K562 treated with DMSO at 1 percent for 4 hours (cell line): ENCODE measurements around the gene ZNF639. TPM values are rescaled to one million over a fixed set of nuclear protein-coding genes. Genes with fewer than 3 reads are reported as not detected.

ENCODE experiments used
- total RNA-seq: library from RNA; unstranded; fragments of 300-600 nt; gene quantifications from 2 replicates; pipeline ENCODE4 v1.2.3, GENCODE V29; 2022; ENCODE audit not compliant: insufficient read depth

The ZNF639 gene
- 13.1 and 18.4 TPM in 2 replicates for total RNA-seq

GRCh38 chr3:179322286-179323196 lies at the start of gene ZNF639:
Gene ZNF639, plus strand, starts transcription at chr3:179323031. Its CDS starts 5,263 bp downstream, at chr3:179328294.

GRCh38 chr3:179347345-179348194 lies 24.7 kb downstream of the ZNF639 start, which contains the start of gene MFN1:
Gene MFN1, plus strand, starts transcription at chr3:179347709. Its CDS starts 1,143 bp downstream, at chr3:179348852.

Other genes starting within 250 kb of the ZNF639 start
- gene PIK3CA, start 174.7 kb upstream of the ZNF639 start, total RNA-seq, result 5.8 and 12.3 TPM in 2 replicates
- gene KCNMB3, start 71.9 kb upstream of the ZNF639 start, total RNA-seq, result 6.4 and 8.0 TPM in 2 replicates
- gene MFN1, start 24.7 kb downstream of the ZNF639 start, total RNA-seq, result 9.5 and 13.3 TPM in 2 replicates
- gene GNB4, start 128.4 kb downstream of the ZNF639 start, total RNA-seq, result 4.7 and 6.0 TPM in 2 replicates
- 55.8 and 63.9 TPM in 2 replicates for gene ACTL6A, start 239.9 kb downstream of the ZNF639 start, total RNA-seq